Anterior cingulate cortex (tissue), 58 donors: ENCODE results near the gene SPI1.
"Not testable (repeated sequence)": the region's sequence is repeated elsewhere in the genome, so short reads cannot be mapped to it uniquely, and the experiment has no call there.

Experiments
- DNase-seq, 58 donors: peaks; one replicate each; lab custom pipeline; 2025; lab: John Stamatoyannopoulos, UW

The SPI1 gene

GRCh38 chr11:47329431-47329986 is 48.8 kb downstream of the SPI1 start:
- DNase-seq: no peak

GRCh38 chr11:47328449-47329390 is 49.6 kb downstream of the SPI1 start:
- peak in 6 of 58 donors; percentile 2 to 22 (median 12) for DNase-seq

GRCh38 chr11:47327949-47328348 is 50.4 kb downstream of the SPI1 start:
- DNase-seq: no peak

GRCh38 chr11:47327025-47327424 is 51.3 kb downstream of the SPI1 start:
- no peak for DNase-seq

- no peak for DNase-seq
Measured at GRCh38 chr11:47326198-47326597, 52.1 kb downstream of the SPI1 start.

GRCh38 chr11:47325271-47326041 is 52.9 kb downstream of the SPI1 start:
- peak in 1 of 58 donors; percentile 5 for DNase-seq

GRCh38 chr11:47324520-47324919 is 53.8 kb downstream of the SPI1 start:
- DNase-seq: no peak

GRCh38 chr11:47318166-47318565 is 60.2 kb downstream of the SPI1 start:
- no peak for DNase-seq

- DNase-seq: no peak
Measured at GRCh38 chr11:47317064-47317828, 61.1 kb downstream of the SPI1 start.

- DNase-seq: not testable (repeated sequence)
Measured at GRCh38 chr11:47316501-47316900, 61.8 kb downstream of the SPI1 start.

- DNase-seq: no peak
Measured at GRCh38 chr11:47314992-47315391, 63.4 kb downstream of the SPI1 start.

GRCh38 chr11:47308050-47308823 is 70.1 kb downstream of the SPI1 start:
- DNase-seq: no peak

- peak in 14 of 58 donors; percentile 9 to 49 (median 32) for DNase-seq
Measured at GRCh38 chr11:47306484-47306844, 71.9 kb downstream of the SPI1 start.

GRCh38 chr11:47305734-47306483 is 72.4 kb downstream of the SPI1 start:
- peak in 47 of 58 donors; percentile 5 to 80 (median 50) for DNase-seq
